Astrocyte (in vitro differentiated cells and primary cell): ENCODE results near the gene CDK6. TPM values are rescaled to one million over a fixed set of nuclear protein-coding genes. Genes with fewer than 3 reads are reported as not detected.
A peak's percentile ranks its signal among the peaks of the same experiment; 100 is the strongest.

Experiments
- DNase-seq: peaks from one replicate; pipeline ENCODE4 v3.0.0-alpha.2; 2010; ENCODE audit warnings: low read depth
- FAIRE-seq: peaks from 2 replicates; lab custom pipeline; 2011; peaks lifted over from hg19 to GRCh38; lab: Jason Lieb, UNC
- H2AFZ ChIP-seq: 2 replicates; pipeline ENCODE4 v1.6.0; 2012; ENCODE audit warnings: low read depth, low read length, inconsistent platforms
- H3K27ac ChIP-seq: 2 replicates; pipeline ENCODE4 v1.5.1; 2011; ENCODE audit warnings: low read depth, low read length, inconsistent platforms
- H3K27me3 ChIP-seq: 2 replicates; pipeline ENCODE4 v1.6.0; 2011; ENCODE audit warnings: low read length, inconsistent platforms; ENCODE audit not compliant: insufficient read depth
- H3K36me3 ChIP-seq: 2 replicates; pipeline ENCODE4 v1.5.1; 2011; ENCODE audit warnings: low read length, inconsistent platforms; ENCODE audit not compliant: insufficient read depth
- H3K4me1 ChIP-seq: 2 replicates; pipeline ENCODE4 v1.5.1; 2011; ENCODE audit warnings: low read length, inconsistent platforms; ENCODE audit not compliant: insufficient read depth
- H3K4me2 ChIP-seq: 2 replicates; pipeline ENCODE4 v1.6.0; 2012; ENCODE audit warnings: low read length, inconsistent platforms
- H3K4me3 ChIP-seq: 2 replicates; pipeline ENCODE4 v1.5.1; 2011; ENCODE audit warnings: low read depth, mild to moderate bottlenecking, low read length, inconsistent platforms; ENCODE audit not compliant: insufficient read depth
- H3K79me2 ChIP-seq: 2 replicates; pipeline ENCODE4 v1.6.0; 2012; ENCODE audit warnings: mild to moderate bottlenecking, low read length, inconsistent platforms; ENCODE audit not compliant: insufficient read depth
- H3K9ac ChIP-seq: 2 replicates; pipeline ENCODE4 v1.6.0; 2012; ENCODE audit warnings: mild to moderate bottlenecking, low read length, inconsistent platforms
- H3K9me3 ChIP-seq: 2 replicates; pipeline ENCODE4 v1.5.1; 2012; ENCODE audit warnings: low read depth, mild to moderate bottlenecking, low read length, inconsistent platforms; ENCODE audit not compliant: insufficient read depth
- H4K20me1 ChIP-seq: 2 replicates; pipeline ENCODE4 v1.6.0; 2012; ENCODE audit warnings: low read length, inconsistent platforms; ENCODE audit not compliant: insufficient read depth
- H3K27ac Mint-ChIP-seq: one replicate; pipeline ENCODE4 v1.8.0; 2021; ENCODE audit warnings: mild to moderate bottlenecking, mixed read lengths; ENCODE audit not compliant: unreplicated experiment
- H3K27me3 Mint-ChIP-seq: one replicate; pipeline ENCODE4 v1.8.0; 2021; ENCODE audit warnings: low read depth, mixed read lengths; ENCODE audit not compliant: unreplicated experiment
- H3K36me3 Mint-ChIP-seq: one replicate; pipeline ENCODE4 v1.8.0; 2021; ENCODE audit warnings: low read depth, mixed read lengths; ENCODE audit not compliant: unreplicated experiment
- H3K4me1 Mint-ChIP-seq: one replicate; pipeline ENCODE4 v1.8.0; 2021; ENCODE audit warnings: low read depth, mixed read lengths; ENCODE audit not compliant: unreplicated experiment
- H3K4me3 Mint-ChIP-seq: one replicate; pipeline ENCODE4 v1.8.0; 2021; ENCODE audit warnings: mild to moderate bottlenecking, moderate library complexity, mixed read lengths; ENCODE audit not compliant: unreplicated experiment
- H3K9me3 Mint-ChIP-seq: one replicate; pipeline ENCODE4 v1.8.0; 2021; ENCODE audit warnings: mild to moderate bottlenecking, mixed read lengths; ENCODE audit not compliant: unreplicated experiment
- CTCF ChIP-seq: IDR thresholded peaks from 2 replicates; pipeline ENCODE4 v1.5.1; 2011; ENCODE audit warnings: low read depth, mild to moderate bottlenecking, inconsistent platforms, low read length, moderate library complexity; ENCODE audit not compliant: insufficient read depth
- EZH2 ChIP-seq: IDR thresholded peaks from 2 replicates; pipeline ENCODE4 v1.6.1; 2012; ENCODE audit warnings: mild to moderate bottlenecking, low read length, inconsistent platforms; ENCODE audit not compliant: insufficient read depth
- total RNA-seq: library from RNA; stranded (reverse); gene quantifications from 2 replicates; pipeline ENCODE4 v1.2.1, GENCODE V29; 2021

CDK6 gene
- total RNA-seq, 1 donor from 2014 or later = 160 TPM

GRCh38 chr7:92589056-92589455 is 247.3 kb downstream of the CDK6 start:
- H3K27ac Mint-ChIP-seq = no peak overlapping the region

GRCh38 chr7:92588561-92588960 is 247.8 kb downstream of the CDK6 start:
- Histone ChIP-seq H3K27ac (peak overlapping the region; percentile 90), H3K9ac (peak overlapping the region; percentile 93), H3K79me2 (peaks cover 66% of the 10 kb centered on the region), H3K27me3 (no peaks in the 10 kb centered on the region), H4K20me1 (peaks cover 53% of the 10 kb centered on the region), H3K4me2 (peak overlapping the region; percentile 97), H3K9me3 (no peaks in the 10 kb centered on the region), H2AFZ (no peak overlapping the region), H3K4me3 (peak overlapping the region; percentile 92), H3K36me3 (no peaks in the 10 kb centered on the region), H3K4me1 (peaks cover 9% of the 10 kb centered on the region)
- H3K36me3 Mint-ChIP-seq = peaks cover 3% of the 10 kb centered on the region
- FAIRE-seq (no peak), DNase-seq (no peak)
- peaks cover 7% of the 10 kb centered on the region for H3K27me3 Mint-ChIP-seq
- no peak overlapping the region for H3K27ac Mint-ChIP-seq
- TF ChIP-seq EZH2 (no peak), CTCF (no peak)
- peak overlapping the region; percentile 87 for H3K4me3 Mint-ChIP-seq
- H3K9me3 Mint-ChIP-seq = no peaks in the 10 kb centered on the region
- H3K4me1 Mint-ChIP-seq = peaks cover 10% of the 10 kb centered on the region

More at GRCh38 chr7:92589056-92589455, 247.3 kb downstream of the CDK6 start:
- no peaks in the 10 kb centered on the region for H3K36me3 ChIP-seq
- peaks cover 61% of the 10 kb centered on the region for H3K79me2 ChIP-seq
- DNase-seq (no peak), FAIRE-seq (no peak)
- H3K27ac ChIP-seq = peak overlapping the region; percentile 90
- peak overlapping the region; percentile 97 for H3K4me2 ChIP-seq
- H3K36me3 Mint-ChIP-seq = peaks cover 3% of the 10 kb centered on the region
- H3K9me3 Mint-ChIP-seq = no peaks in the 10 kb centered on the region
- no peak overlapping the region for H2AFZ ChIP-seq
- H3K27me3 ChIP-seq = no peaks in the 10 kb centered on the region
- H3K27me3 Mint-ChIP-seq = peaks cover 7% of the 10 kb centered on the region
- H3K4me1 ChIP-seq = peaks cover 9% of the 10 kb centered on the region
- TF ChIP-seq EZH2 (no peak), CTCF (no peak)
- peak overlapping the region; percentile 87 for H3K4me3 Mint-ChIP-seq
- peak overlapping the region; percentile 92 for H3K4me3 ChIP-seq
- no peaks in the 10 kb centered on the region for H3K9me3 ChIP-seq
- H3K4me1 Mint-ChIP-seq = peaks cover 10% of the 10 kb centered on the region
- H3K9ac ChIP-seq = peak overlapping the region; percentile 93
- H4K20me1 ChIP-seq = peaks cover 53% of the 10 kb centered on the region

- H3K27ac ChIP-seq = no peak overlapping the region
- peaks cover 3% of the 10 kb centered on the region for H3K36me3 Mint-ChIP-seq
- H3K36me3 ChIP-seq = no peaks in the 10 kb centered on the region
- H3K27me3 Mint-ChIP-seq = peaks cover 3% of the 10 kb centered on the region
- peaks cover 83% of the 10 kb centered on the region for H3K79me2 ChIP-seq
- H3K4me3 ChIP-seq = no peak overlapping the region
- H3K4me3 Mint-ChIP-seq = no peak overlapping the region
- H3K4me2 ChIP-seq = peak overlapping the region; percentile 35
- no peak for DNase-seq
- H3K27ac Mint-ChIP-seq = no peak overlapping the region
- TF ChIP-seq CTCF = no peak
- no peak for TF ChIP-seq EZH2
- peaks cover 66% of the 10 kb centered on the region for H4K20me1 ChIP-seq
- no peaks in the 10 kb centered on the region for H3K27me3 ChIP-seq
- H3K4me1 ChIP-seq = peaks cover 9% of the 10 kb centered on the region
- no peaks in the 10 kb centered on the region for H3K9me3 ChIP-seq
- no peak for FAIRE-seq
- H3K9ac ChIP-seq = no peak overlapping the region
- no peaks in the 10 kb centered on the region for H3K9me3 Mint-ChIP-seq
- no peak overlapping the region for H2AFZ ChIP-seq
- peaks cover 10% of the 10 kb centered on the region for H3K4me1 Mint-ChIP-seq
These were observed 249.5 kb downstream of the CDK6 start for GRCh38 chr7:92586841-92587240.
